HG02759 (cell line): Measurements from ENCODE around the gene PTPRN2.

Experiments
- ATAC-seq: cut with Tn5 transposase; IDR thresholded peaks from one replicate; pipeline ENCODE4 v1.9.1; 2021; ENCODE audit warnings: mild to moderate bottlenecking, moderate library complexity; ENCODE audit not compliant: unreplicated experiment

Gene PTPRN2

DNA sequence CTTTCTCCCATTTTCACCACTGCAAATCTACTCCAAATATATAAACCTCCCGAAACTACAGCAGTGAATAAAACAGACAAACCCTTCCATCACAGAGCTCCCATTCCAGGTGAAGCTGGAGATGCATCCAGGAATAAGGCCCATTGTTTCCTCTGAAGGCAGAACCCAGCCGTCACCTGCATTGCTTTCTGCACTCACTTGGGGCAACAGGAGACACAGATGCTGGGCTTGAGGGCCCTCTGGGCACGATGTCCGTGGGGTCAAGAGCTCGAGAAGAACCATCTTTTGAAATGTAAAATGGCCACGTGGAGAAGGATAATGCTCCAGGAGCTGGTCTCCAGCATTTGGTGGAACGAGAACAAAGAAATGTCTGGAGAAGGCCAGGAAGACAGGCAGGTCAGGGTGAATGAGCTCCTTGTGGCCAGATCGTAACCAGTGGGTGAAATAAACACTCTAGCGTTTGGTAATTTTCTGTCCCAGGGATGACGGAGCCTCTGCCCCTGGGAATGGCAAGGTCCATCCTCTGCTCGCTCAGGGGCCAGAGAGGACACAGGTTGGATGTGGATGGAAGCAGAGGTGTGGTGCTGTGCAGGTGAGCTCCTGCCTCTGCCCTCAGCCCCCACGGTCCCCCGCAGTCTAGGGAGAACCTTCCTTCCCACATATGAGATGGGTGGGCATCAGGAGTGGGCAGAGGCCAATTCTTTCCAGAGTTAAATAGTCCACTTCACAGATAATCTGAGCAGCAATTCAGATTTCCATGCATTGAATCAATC, 694.7 kb downstream of the PTPRN2 start:
- no peak for ATAC-seq

- ATAC-seq = no peak
Measured at GRCh38 chr7:157890921-157891401, 696.7 kb downstream of the PTPRN2 start.

DNA sequence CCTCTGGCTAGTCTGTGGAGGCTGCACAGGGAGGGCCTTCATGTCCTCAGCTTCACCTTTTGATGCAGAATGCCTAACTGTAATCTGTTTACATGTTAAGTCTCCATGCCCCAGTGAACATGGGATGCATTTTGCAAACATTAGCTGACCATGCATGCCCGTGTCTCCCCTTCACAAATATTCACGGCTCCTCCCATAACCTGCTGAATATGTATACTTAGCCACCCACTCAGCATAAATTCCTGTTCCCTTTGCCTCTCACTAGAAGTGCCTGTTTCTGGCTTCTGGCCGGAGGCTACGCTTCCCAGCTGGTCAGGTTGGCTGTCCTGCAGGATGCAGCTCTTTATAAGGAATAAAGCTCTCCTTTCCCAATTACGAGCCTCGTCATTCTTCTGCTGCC, 698.1 kb downstream of the PTPRN2 start:
- ATAC-seq = no peak

DNA sequence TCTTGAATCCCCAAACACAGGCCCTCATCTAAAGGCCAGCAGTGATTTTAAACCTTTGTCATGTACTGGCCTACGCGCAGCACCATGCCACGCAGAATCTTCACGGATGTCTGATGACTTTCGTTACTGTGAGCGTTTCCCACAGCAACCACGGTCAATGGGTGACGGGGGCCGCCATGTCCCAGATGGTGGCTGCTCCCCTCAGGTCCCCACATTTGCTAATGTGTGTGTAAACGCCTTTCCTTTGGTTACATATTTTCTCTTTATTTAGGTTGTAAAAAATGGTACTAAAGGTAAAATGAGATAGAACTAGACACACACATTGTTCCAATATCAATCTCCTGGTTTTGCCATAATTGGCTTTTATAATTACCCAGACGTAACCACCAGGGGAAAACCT, 699.0 kb downstream of the PTPRN2 start:
- no peak for ATAC-seq

GRCh38 chr7:157887400-157887799, 700.2 kb downstream of the PTPRN2 start:
- no peak for ATAC-seq

- ATAC-seq = no peak
Measured at GRCh38 chr7:157886711-157887110, 700.9 kb downstream of the PTPRN2 start.

GRCh38 chr7:157886266-157886665, 701.4 kb downstream of the PTPRN2 start:
- no peak for ATAC-seq

- ATAC-seq = no peak
Measured at GRCh38 chr7:157885140-157885539, 702.5 kb downstream of the PTPRN2 start.

DNA sequence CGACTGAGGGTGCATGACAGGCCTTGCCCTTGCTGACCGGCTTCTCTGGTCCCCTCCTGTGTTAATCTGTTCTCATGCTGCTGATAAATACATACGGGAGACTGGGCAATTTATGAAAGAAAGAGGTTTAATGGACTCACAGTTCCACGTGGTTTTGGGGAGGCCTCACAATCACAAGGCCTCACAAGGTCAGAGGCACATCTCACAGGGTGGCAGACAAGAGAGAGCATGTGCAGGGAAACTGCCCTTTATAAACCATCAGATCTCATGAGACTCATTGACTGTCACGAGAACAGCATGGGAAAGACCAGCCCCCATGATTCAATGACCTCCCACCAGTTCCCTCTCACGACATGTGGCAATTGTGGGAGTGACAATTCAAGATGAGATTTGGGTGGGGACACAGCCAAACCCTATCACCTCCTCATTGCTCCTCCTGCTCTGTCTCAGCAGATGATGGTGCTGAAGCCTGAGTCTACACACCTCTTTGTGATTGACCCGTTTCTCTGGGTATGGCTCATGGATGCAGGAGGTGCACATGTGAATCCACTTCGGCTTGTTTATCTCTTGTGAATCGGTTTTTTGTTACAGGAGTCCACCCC, 703.1 kb downstream of the PTPRN2 start:
- ATAC-seq = no peak

- no peak for ATAC-seq
Measured at GRCh38 chr7:157881048-157881771, 706.4 kb downstream of the PTPRN2 start.

- no peak for ATAC-seq
Measured at GRCh38 chr7:157879391-157879790, 708.2 kb downstream of the PTPRN2 start.

DNA sequence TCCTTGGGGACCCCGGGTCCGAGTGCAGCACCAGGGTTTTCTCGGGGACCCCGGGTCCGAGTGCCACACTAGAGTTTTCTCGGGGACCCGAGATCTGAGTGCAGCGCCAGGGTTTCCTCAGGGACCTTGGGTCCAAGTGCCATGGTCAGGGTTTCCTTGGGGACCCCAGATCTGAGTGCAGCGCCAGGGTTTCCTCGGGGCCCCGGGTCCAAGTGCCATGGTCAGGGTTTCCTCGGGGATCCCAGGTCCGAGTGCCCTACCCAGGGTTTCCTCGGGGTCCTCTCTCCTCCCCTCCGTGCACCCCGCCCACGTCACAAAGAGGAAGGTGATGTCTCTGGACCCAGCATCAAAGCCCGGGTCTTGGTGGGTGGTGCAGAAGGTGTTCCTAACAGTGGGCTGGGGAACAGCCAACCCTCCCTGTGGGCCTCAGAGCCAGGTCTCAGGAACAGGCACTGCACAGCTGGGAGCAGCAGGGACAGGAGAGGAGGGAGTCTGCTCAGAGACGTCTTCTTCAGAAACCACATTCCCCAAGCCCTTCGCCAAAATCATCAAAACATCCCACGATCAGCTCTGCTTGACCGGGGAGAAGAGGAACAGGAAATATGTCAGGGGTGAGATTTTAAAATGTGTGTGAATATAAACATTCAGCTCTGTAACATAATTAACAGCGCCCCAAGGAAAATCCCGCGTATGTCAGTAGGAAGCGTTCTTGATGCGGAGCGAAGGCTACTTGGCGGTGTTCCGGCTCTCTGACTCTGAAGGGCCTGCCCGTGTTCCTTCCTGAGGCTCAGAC, 710.1 kb downstream of the PTPRN2 start:
- no peak for ATAC-seq

- ATAC-seq = no peak
Measured at GRCh38 chr7:157876469-157877285, 710.9 kb downstream of the PTPRN2 start.

- ATAC-seq = no peak
Measured at GRCh38 chr7:157875230-157876179, 712.1 kb downstream of the PTPRN2 start.

DNA sequence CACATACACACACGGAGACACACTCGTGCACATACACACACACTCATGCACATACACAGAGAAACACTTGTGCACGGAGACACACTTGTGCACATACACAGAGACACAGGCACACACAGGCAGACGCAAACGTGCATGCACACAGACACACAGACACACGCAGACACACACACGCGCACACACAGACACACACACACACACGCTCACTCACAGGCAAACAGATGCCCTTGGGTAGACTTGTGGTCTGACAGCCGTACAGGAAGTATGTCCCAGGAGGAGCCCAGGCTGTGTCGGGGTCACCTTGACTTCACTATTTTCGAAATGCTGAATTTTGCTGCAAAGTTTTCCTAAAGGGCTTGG, 712.8 kb downstream of the PTPRN2 start:
- ATAC-seq = no peak

DNA sequence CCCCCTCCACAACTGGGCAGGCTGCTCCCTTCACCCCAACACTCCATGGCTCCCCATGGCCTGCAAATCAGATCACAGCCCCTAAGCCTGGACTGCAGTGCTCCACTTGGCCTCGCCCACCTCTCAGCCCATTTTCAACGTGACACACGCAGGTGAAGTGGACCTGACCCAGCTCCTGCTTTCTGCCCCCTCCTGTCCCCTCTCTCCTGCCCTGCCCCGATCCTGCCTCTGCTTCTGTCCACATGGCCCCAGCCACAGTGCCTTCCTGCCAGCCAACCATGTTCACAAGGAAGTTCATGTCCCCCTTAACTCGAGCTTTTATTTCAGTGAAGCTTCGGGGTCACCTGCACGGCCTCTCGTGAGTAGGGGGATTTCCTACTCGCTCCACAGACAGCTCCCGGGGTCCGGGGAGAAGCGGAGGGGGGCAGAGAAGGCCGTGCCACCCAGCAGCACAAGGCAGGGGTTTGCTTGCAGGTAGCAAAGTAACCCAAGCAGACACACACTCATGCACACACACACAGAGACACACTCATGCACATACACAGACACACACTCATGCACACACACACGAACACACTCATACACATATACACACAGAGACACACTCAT, 713.3 kb downstream of the PTPRN2 start:
- no peak for ATAC-seq

- ATAC-seq = no peak
Measured at GRCh38 chr7:157873664-157874063, 714.0 kb downstream of the PTPRN2 start.

- no peak for ATAC-seq
Measured at GRCh38 chr7:157873181-157873580, 714.4 kb downstream of the PTPRN2 start.

DNA sequence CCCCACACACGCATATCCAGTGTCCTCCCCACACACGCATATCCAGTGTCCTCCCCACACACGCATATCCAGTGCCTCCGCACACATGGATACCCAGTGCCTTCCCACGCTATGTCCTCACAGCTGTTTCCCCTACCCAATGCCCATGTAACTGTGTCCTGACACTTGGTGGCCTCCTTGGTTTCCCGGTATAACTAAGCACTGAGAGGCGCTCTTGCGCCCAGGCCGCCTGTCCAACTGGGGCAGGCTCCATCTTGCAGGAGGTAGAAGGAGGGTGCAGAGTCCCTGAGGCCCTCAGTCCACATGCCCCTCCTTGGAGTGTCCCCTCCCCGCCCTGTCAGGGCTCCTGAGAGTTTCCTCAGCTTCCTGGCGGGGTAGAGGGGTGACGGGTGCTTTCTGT, 715.2 kb downstream of the PTPRN2 start:
- ATAC-seq = no peak
